HCT116 (cell line): ENCODE measurements around the gene NCOA5. TPM values are rescaled to one million over a fixed set of nuclear protein-coding genes. Genes with fewer than 3 reads are reported as not detected.

Source experiments
- ATAC-seq: fragments of 200-7000 bp; cut with Tn5 transposase; 2 replicates; pipeline ENCODE4 v1.9.1; 2020; ENCODE audit warnings: mild to moderate bottlenecking, moderate library complexity
- BruUV-seq: library from RNA; stranded (reverse); fragments of 400-500 nt; replicated peaks from 2 replicates; lab custom pipeline; 2021; lab: Mats Ljungman, UMichigan
- CTCF ChIA-PET: fragments of 300-600 bp; sonication (Branson Sonifier 250); formaldehyde crosslinking; loops from one replicate; lab custom pipeline; 2021; ENCODE audit warnings: antibody characterized with exemption; lab: Charles Lee
- POLR2A ChIA-PET: fragments of 300-600, 350-600 bp; sonication (Branson Sonifier 250); formaldehyde crosslinking; loops from one replicate; lab custom pipeline; 2021; ENCODE audit warnings: antibody characterized with exemption; lab: Charles Lee
- RAD21 ChIA-PET, 2 experiments: fragments of 300-600 bp; sonication (Branson Sonifier 250); formaldehyde crosslinking; loops; one replicate each; lab custom pipeline; 2023; ENCODE audit warnings: low total read pairs in 2 of 2; ENCODE audit not compliant: uncharacterized antibody in 2 of 2, unreplicated experiment in 2 of 2, low non-redundant PET in 1 of 2; lab: Charles Lee
- DNase-seq: peaks from one replicate; pipeline ENCODE4 v3.0.0-alpha.2; 2010; ENCODE audit warnings: low read depth, low spot score
- H2AFZ ChIP-seq: fragments of 200-600 bp; shearing (Covaris generic), sonication (generic); 2 replicates; pipeline ENCODE4 v1.6.1; 2017; ENCODE audit warnings: low read depth, mixed run types, mixed read lengths, antibody characterized with exemption, low read length; ENCODE audit not compliant: poor library complexity, severe bottlenecking
- H3K27ac ChIP-seq: 2 replicates; pipeline ENCODE4 v1.5.1; 2012; ENCODE audit warnings: low read depth, low read length
- H3K27me3 ChIP-seq: fragments of 200-600 bp; sonication (generic); 2 replicates; pipeline ENCODE4 v1.6.1; 2016; ENCODE audit warnings: mixed run types, low read length, mixed read lengths; ENCODE audit not compliant: insufficient read depth
- H3K36me3 ChIP-seq, 2 experiments: fragments of 200-500 bp in 1 of 2; fragments of 200-600 bp in 1 of 2; sonication (Bioruptor generic) in 1 of 2; sonication (generic) in 1 of 2; 2 replicates each; pipeline versions ENCODE4 v1.5.1 to v1.6.1; 2014 to 2016; ENCODE audit warnings: low read length in 2 of 2, inconsistent platforms in 1 of 2, mixed read lengths in 1 of 2, mixed run types in 1 of 2; ENCODE audit not compliant: insufficient read depth in 2 of 2, control insufficient read depth in 1 of 2
- H3K4me1 ChIP-seq, 2 experiments: fragments of 200-600 bp in 1 of 2; sonication (generic) in 1 of 2; 2 replicates each; pipeline versions ENCODE4 v1.5.1 to v1.6.1; 2012 to 2017; ENCODE audit warnings: low read length in 2 of 2, inconsistent platforms in 1 of 2, mild to moderate bottlenecking in 1 of 2, mixed read lengths in 1 of 2, mixed run types in 1 of 2, moderate library complexity in 1 of 2; ENCODE audit not compliant: insufficient read depth in 2 of 2, control insufficient read depth in 1 of 2
- H3K4me2 ChIP-seq: fragments of 200-600 bp; sonication (generic); 2 replicates; pipeline ENCODE4 v1.6.1; 2017; ENCODE audit warnings: mixed run types, low read length, mixed read lengths
- H3K4me3 ChIP-seq, 2 experiments: fragments of 200-600 bp in 1 of 2; sonication (generic) in 1 of 2; replicated peaks in 1 of 2; 2 replicates each; pipeline ENCODE4 v1.5.1; 2011 to 2016; ENCODE audit warnings: low read length in 2 of 2, control low read depth in 1 of 2, low read depth in 1 of 2, mild to moderate bottlenecking in 1 of 2, mixed read lengths in 1 of 2, mixed run types in 1 of 2
- H3K79me2 ChIP-seq: fragments of 200-600 bp; sonication (generic); 2 replicates; pipeline ENCODE4 v1.6.1; 2017; ENCODE audit warnings: mild to moderate bottlenecking, mixed run types, low read length, moderate library complexity, mixed read lengths; ENCODE audit not compliant: insufficient read depth
- H3K9ac ChIP-seq: fragments of 200-600 bp; sonication (generic); 2 replicates; pipeline ENCODE4 v1.6.1; 2016; ENCODE audit warnings: low read length, mixed read lengths
- H3K9me2 ChIP-seq: fragments of 200-600 bp; sonication (generic), shearing (Covaris generic); 2 replicates; pipeline ENCODE4 v1.6.1; 2017; ENCODE audit warnings: mixed run types, mild to moderate bottlenecking, moderate library complexity; ENCODE audit not compliant: insufficient read depth
- H3K9me3 ChIP-seq, 2 experiments: fragments of 200-500 bp in 1 of 2; fragments of 200-600 bp in 1 of 2; sonication (Bioruptor generic) in 1 of 2; sonication (generic) in 1 of 2; 2 replicates each; pipeline ENCODE4 v1.6.1; 2014 to 2017; ENCODE audit warnings: low read length in 2 of 2, mixed read lengths in 2 of 2, inconsistent platforms in 1 of 2, low read depth in 1 of 2, mild to moderate bottlenecking in 1 of 2, mixed run types in 1 of 2, moderate library complexity in 1 of 2; ENCODE audit not compliant: control insufficient read depth in 1 of 2, insufficient read depth in 1 of 2
- H4K20me1 ChIP-seq: fragments of 200-600 bp; sonication (generic), shearing (Covaris generic); 2 replicates; pipeline ENCODE4 v1.6.1; 2017; ENCODE audit warnings: mixed run types, mild to moderate bottlenecking, moderate library complexity; ENCODE audit not compliant: insufficient read depth
- CBX3 ChIP-seq: IDR thresholded peaks from 2 replicates; pipeline ENCODE4 v1.6.1; 2012; ENCODE audit warnings: low read depth
- EZH2 ChIP-seq: fragments of 200-600 bp; sonication (generic); IDR thresholded peaks from 2 replicates; pipeline ENCODE4 v1.6.1; 2017; ENCODE audit warnings: antibody characterized with exemption, mixed run types
- POLR2A ChIP-seq: IDR thresholded peaks from 2 replicates; pipeline ENCODE4 v1.7.0; 2011; ENCODE audit warnings: borderline replicate concordance; ENCODE audit not compliant: insufficient read depth, insufficient read length; ENCODE audit errors: extremely low read depth
- REST ChIP-seq: IDR thresholded peaks from 2 replicates; pipeline ENCODE4 v1.6.1; 2012; ENCODE audit warnings: low read depth
- SIN3A ChIP-seq: IDR thresholded peaks from 2 replicates; pipeline ENCODE4 v1.6.1; 2012; ENCODE audit warnings: low read depth
- SP1 ChIP-seq: IDR thresholded peaks from 2 replicates; pipeline ENCODE4 v1.6.1; 2012; ENCODE audit warnings: low read depth
- SRF ChIP-seq: IDR thresholded peaks from 2 replicates; pipeline ENCODE4 v1.6.1; 2012; ENCODE audit warnings: low read depth
- YY1 ChIP-seq: IDR thresholded peaks from 2 replicates; pipeline ENCODE4 v1.6.1; 2011; ENCODE audit warnings: low read length, low read depth, moderate library complexity, mild to moderate bottlenecking; ENCODE audit not compliant: insufficient replicate concordance; ENCODE audit errors: extremely low read depth
- intact Hi-C: fragments of 100-400 bp; cut with micrococcal nuclease; formaldehyde crosslinking; loops from 2 replicates; pipeline ENCODE4 v1.10.0; 2022
- total RNA-seq: library from RNA; stranded (reverse); gene quantifications from one replicate; pipeline ENCODE4 v1.2.1, GENCODE V29; 2021; ENCODE audit not compliant: unreplicated experiment
- TF ChIP-seq, protein P1 (sequence below): IDR thresholded peaks from 2 replicates; pipeline ENCODE4 v1.6.1; 2012
- TF ChIP-seq, protein P2 (sequence below): IDR thresholded peaks from 2 replicates; pipeline ENCODE4 v1.6.1; 2012

NCOA5 gene
- total RNA-seq, 1 experiment from 2014 or later: 31.6 TPM

DNA sequence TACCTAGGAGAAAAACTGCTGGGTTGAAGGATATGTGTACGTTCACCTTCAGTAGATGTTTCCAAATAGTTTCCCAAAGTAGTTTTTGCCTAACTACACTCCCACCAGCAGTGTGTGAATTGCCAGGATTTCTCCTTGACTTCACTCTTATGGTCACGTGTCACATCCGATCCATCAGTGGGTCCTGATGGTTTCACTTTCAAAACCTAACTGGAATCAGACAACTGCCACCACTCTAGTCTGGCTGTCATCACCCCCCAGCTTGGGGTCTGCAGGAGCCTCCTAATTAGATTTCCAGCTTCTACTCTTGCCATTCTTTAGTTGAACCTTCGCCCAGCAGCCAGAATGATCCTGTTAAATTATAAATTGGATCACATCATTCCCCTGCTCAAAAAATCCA is 69.2 kb downstream of the NCOA5 start (continued):
- TF ChIP-seq, protein P1, sequence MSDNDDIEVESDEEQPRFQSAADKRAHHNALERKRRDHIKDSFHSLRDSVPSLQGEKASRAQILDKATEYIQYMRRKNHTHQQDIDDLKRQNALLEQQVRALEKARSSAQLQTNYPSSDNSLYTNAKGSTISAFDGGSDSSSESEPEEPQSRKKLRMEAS: no peak
- no peak for TF ChIP-seq REST
- TF ChIP-seq, protein P2, sequence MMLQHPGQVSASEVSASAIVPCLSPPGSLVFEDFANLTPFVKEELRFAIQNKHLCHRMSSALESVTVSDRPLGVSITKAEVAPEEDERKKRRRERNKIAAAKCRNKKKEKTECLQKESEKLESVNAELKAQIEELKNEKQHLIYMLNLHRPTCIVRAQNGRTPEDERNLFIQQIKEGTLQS: no peak
- no peak for TF ChIP-seq YY1
- no peak for TF ChIP-seq SP1
- TF ChIP-seq SRF: no peak
- no peak for TF ChIP-seq EZH2
- no peak for TF ChIP-seq CBX3

DNA sequence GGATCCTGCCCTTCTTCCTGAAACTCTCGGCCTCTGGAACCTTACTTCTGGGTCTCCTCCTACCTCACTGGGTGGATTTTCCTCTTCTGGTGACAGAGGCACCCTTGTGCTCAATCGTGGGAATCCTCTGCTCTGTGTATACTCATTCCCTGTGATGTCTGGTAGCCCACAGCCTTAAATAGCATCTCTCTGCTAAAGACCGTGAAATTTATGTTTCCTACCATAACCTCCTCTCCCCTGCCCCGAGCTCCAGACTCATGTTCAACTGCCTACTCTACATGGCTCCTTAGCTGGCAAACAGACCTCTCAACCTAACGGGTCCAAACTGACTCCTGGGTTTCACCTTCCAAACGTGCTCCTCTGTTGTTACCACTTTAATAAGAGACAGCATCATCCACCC is 71.2 kb downstream of the NCOA5 start:
- no peak overlapping the region for H3K27ac ChIP-seq
- no peaks in the 10 kb centered on the region for H3K36me3 ChIP-seq
- H3K79me2 ChIP-seq: no peaks in the 10 kb centered on the region
- no peak overlapping the region for H3K4me2 ChIP-seq
- ChIA-PET CTCF (interaction anchor here (0.9 kb wide), 1 partner anchor 49 kb away, joined by 3 read pairs; no protein-coding TSS in a partner anchor), RAD21 (no interaction called here), POLR2A (no interaction called here)
- ATAC-seq (no peak), DNase-seq (no peak)
- H3K9me3 ChIP-seq: no peaks in the 10 kb centered on the region
- H3K27me3 ChIP-seq: peaks cover 6% of the 10 kb centered on the region; the same call in 1 of the 2 replicates
- no peaks in the 10 kb centered on the region for H3K9me2 ChIP-seq
- BruUV-seq: no TSS peak
- H2AFZ ChIP-seq: no peak overlapping the region
- H3K4me1 ChIP-seq: peaks cover 6 to 28% of the 10 kb centered on the region in 2 experiments; a peak in 3 of 4 replicates
- no peak overlapping the region for H3K9ac ChIP-seq
- intact Hi-C loops: no loop called here
- no peaks in the 10 kb centered on the region for H4K20me1 ChIP-seq
- TF ChIP-seq SIN3A: no peak
- TF ChIP-seq POLR2A: no peak
- H3K4me3 ChIP-seq: no peak overlapping the region
